ENCODE results near the gene IL1A. TPM values are rescaled to one million over a fixed set of nuclear protein-coding genes. Genes with fewer than 3 reads are reported as not detected.

IL1A gene
- total RNA-seq, 1 donor = 0.43 TPM

- no peak for DNase-seq (ENCODE audit: low read depth)
- no peak for TF ChIP-seq CTCF (IDR thresholded peaks at IDR 0.05; ENCODE audit: insufficient read depth, low read depth, low read length)
- H3K4me3 ChIP-seq (ENCODE audit: low read depth, low read length) = no peak overlapping the region
Measured at GRCh38 chr2:112809112-112809511, 24.8 kb upstream of the IL1A start.

DNA sequence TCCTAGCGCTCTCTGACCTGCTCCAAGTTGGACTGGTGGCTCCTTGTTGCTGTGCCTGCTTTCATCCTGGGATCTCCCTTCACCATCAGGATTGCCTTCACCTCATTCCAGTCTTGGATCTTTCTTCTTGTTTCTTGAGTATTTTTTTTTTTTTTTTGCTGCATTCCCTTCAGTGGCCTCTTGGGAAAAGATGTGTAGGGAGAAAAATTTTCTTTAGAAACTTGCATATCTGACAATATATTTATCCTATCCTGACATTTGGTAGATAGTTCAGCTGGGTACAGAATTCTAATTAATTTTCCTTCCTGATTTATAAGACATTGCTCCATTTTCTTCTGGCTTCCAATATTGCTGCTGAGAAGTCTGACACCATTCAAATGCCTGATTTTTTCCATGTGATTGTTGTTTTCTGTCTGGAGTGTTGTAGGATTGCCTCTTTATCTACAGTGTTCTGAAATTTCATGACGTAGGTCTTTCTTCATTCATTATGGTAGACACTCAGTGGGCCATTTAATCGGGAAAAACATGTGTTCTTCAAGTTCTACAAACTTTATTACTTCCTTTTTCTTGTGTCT is 23.0 kb upstream of the IL1A start:
- H3K4me3 ChIP-seq (ENCODE audit: low read depth, low read length) = no peak overlapping the region
- no peak for DNase-seq (ENCODE audit: low read depth)
- TF ChIP-seq CTCF (IDR thresholded peaks at IDR 0.05; ENCODE audit: insufficient read depth, low read depth, low read length) = peak; percentile 17

DNA sequence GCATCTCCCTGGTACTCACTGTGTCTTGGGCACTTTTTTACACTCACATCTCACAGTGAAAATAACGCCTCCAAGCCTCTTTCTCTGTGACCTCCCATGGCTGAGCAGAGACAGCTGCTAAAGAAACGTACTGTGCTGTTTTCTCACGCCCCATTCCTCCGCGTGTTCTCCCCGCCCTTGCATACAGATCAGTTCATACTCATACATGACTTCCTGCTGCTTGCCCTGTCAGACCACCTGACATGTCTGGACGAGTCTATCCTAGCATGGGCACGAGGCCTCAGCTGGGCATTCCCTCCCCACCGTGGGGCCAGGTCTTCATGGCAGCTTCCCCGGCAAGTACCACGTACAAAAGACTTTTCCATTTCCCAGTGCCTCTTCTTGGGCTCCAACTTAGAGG is 21.2 kb upstream of the IL1A start:
- TF ChIP-seq CTCF (IDR thresholded peaks at IDR 0.05; ENCODE audit: insufficient read depth, low read depth, low read length) = no peak

DNA sequence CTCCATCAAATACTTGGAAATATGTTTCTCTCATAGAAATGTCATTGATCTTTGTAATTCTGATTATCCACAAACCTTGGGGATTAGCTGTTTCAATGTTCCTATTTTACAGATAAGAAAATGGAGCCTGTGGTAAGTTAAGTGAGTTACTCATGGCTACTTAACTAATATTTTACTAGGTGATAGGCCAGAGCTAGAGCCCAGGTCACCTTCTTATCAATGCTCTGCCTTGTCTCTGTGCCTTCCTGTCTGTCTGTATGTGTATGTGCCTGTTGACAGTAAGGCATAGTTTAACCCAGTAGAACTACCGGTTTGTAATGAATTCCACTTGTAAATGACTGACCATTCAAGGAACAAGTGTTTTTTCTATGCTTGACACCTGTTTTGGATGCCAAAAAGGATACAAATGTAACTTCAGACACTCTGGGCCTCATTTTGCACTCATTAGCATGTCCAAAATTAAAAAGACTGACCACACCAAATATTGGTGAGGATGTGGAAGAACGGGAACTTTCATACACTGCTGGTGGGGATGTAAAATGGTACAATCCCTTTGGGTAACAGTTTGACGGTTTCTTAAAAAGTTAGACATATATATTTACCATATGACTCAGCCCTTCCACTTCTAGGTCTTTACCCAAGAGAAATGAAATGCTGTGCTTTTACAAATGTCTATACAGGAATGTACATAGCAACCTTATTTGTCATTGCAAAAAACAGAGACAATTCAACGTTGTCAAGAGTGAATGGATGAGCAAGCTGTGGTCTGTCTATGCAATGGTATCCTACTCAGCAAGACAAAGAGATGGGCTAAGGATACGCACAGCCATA is 19.6 kb upstream of the IL1A start:
- no peak for TF ChIP-seq CTCF (IDR thresholded peaks at IDR 0.05; ENCODE audit: insufficient read depth, low read depth, low read length)
- no peak overlapping the region for H3K4me3 ChIP-seq (ENCODE audit: low read depth, low read length)
- DNase-seq (ENCODE audit: low read depth) = peak; percentile 46

More for the DNA sequence above, 21.2 kb upstream of the IL1A start:
- no peak overlapping the region for H3K4me3 ChIP-seq (ENCODE audit: low read depth, low read length)
- no peak for DNase-seq (ENCODE audit: low read depth)

DNA sequence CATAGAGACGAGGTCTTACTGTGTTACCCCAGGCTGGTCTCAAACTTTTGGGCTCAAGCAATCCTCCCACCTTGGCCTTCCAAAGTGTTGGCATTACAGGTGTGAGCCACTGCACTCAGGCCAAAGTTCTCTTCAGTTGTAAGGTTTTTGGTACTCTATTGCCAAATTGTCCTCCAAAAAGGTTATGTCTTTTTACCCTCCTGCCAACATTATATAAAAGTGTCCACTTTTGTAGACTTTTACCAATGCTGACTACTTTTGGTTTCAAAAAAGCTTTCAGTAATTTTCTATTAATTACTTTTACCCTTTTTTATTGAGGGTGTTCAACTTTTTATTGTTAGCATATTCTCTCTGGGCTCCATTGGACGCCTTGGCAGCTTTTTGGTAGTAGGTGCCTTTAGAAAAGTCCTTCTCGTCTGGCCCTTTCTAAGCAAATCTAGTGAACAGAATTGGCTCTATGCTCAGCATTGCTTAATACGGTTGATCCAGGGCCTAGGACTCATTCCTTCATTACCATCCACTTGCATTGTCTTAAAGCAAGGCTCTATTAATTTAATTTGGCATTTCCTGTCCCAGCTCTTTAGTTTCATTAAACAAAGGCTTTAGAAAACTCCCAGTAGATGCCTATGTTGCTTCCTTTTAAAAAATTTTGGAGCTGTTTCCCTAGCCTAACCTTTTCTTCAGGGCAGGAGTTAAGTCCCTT is 16.7 kb upstream of the IL1A start:
- TF ChIP-seq CTCF (IDR thresholded peaks at IDR 0.05; ENCODE audit: insufficient read depth, low read depth, low read length) = no peak
- no peak for DNase-seq (ENCODE audit: low read depth)
- no peak overlapping the region for H3K4me3 ChIP-seq (ENCODE audit: low read depth, low read length)

DNA sequence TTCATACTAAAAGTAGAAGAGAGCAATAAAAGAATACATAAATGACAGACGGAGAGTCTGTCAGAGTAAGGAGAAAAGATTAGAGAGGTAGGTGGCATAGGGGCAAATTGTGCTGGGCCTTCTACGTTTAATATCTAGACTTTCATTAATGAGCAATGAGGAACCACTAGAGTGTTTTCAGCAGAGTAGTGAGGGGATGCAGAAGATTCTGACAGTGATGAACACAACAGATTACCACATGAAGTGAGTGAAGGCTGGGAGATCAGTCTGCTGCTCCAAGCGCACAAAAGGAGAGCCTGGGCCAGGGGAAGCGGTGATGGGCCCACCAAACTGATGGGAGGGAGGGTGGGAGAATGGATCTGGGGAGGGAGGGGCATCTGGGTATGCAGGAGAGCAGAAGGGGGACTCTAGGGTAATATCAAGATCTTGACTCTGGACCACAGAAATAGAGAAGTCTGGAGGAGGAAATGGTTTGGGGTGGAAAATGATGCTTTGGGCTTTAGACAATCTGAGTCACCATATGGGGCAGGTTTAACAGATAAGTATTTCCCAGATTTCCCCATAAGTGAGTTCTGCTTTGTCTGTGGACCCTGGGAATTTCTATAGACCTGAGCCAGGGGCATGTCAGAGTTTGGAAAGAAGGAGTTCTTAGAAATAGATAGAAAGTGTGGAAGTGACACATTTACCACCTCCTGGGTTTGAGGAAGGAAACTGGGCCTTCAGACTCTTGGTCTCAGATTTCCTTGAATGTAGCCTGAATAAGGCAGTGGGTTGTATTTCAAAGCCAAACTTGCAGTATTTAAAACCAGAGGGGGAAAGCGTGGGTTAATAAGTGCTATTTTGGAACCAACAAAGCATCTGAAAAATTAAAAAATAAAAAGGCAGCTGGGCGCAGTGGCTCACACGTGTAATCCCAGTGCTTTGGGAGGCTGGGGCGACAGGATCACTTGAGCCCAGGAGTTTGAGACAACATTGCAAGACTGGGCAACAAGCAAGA is 15.0 kb upstream of the IL1A start:
- no peak overlapping the region for H3K4me3 ChIP-seq (ENCODE audit: low read depth, low read length)
- no peak for TF ChIP-seq CTCF (IDR thresholded peaks at IDR 0.05; ENCODE audit: insufficient read depth, low read depth, low read length)
- no peak for DNase-seq (ENCODE audit: low read depth)
